GM23248 (cell line): ENCODE data around the gene ZC2HC1C. TPM values are rescaled to one million over a fixed set of nuclear protein-coding genes. Genes with fewer than 3 reads are reported as not detected.

Experiments used
- DNase-seq: peaks from one replicate; pipeline ENCODE4 v3.0.0-alpha.2; 2015
- H2AFZ ChIP-seq: fragments of 200-600 bp; sonication (generic); 2 replicates; pipeline ENCODE4 v1.6.1; 2016; ENCODE audit warnings: antibody characterized with exemption
- H3F3A ChIP-seq: fragments of 200-600 bp; sonication (generic); 2 replicates; pipeline ENCODE4 v1.6.1; 2016; ENCODE audit warnings: mild to moderate bottlenecking, antibody characterized with exemption, mixed run types; ENCODE audit not compliant: insufficient read depth
- H3K27ac ChIP-seq: fragments of 200-600 bp; sonication (generic); 2 replicates; pipeline ENCODE4 v1.5.1; 2016; ENCODE audit warnings: mild to moderate bottlenecking
- H3K27me3 ChIP-seq: fragments of 200-600 bp; sonication (generic); replicated peaks from 2 replicates; pipeline ENCODE4 v1.6.1; 2016; ENCODE audit warnings: mild to moderate bottlenecking; ENCODE audit not compliant: insufficient read depth
- H3K36me3 ChIP-seq: fragments of 200-600 bp; sonication (generic); 2 replicates; pipeline ENCODE4 v1.6.1; 2016; ENCODE audit warnings: low read depth, mild to moderate bottlenecking
- H3K4me1 ChIP-seq: fragments of 200-600 bp; sonication (generic); 2 replicates; pipeline ENCODE4 v1.6.1; 2016; ENCODE audit warnings: mild to moderate bottlenecking; ENCODE audit not compliant: insufficient read depth
- H3K4me2 ChIP-seq: fragments of 200-600 bp; sonication (generic); one replicate; pipeline ENCODE4 v1.6.1; 2016; ENCODE audit warnings: mild to moderate bottlenecking; ENCODE audit not compliant: unreplicated experiment
- H3K4me3 ChIP-seq: fragments of 200-600 bp; sonication (generic); 2 replicates; pipeline ENCODE4 v1.5.1; 2016; ENCODE audit warnings: mild to moderate bottlenecking
- H3K79me2 ChIP-seq: fragments of 200-600 bp; sonication (generic); 2 replicates; pipeline ENCODE4 v1.6.1; 2016; ENCODE audit warnings: mild to moderate bottlenecking; ENCODE audit not compliant: insufficient read depth
- H3K9ac ChIP-seq: fragments of 200-600 bp; sonication (generic); 2 replicates; pipeline ENCODE4 v1.6.1; 2016; ENCODE audit warnings: mild to moderate bottlenecking
- H3K9me2 ChIP-seq: fragments of 200-600 bp; sonication (generic); 2 replicates; pipeline ENCODE4 v1.6.1; 2016; ENCODE audit warnings: mixed run types, mild to moderate bottlenecking, moderate library complexity; ENCODE audit not compliant: insufficient read depth
- H3K9me3 ChIP-seq: fragments of 200-600 bp; sonication (generic); one replicate; pipeline ENCODE4 v1.6.1; 2017; ENCODE audit warnings: low read depth
- H4K20me1 ChIP-seq: fragments of 200-600 bp; sonication (generic); 2 replicates; pipeline ENCODE4 v1.6.0; 2016; ENCODE audit not compliant: insufficient read depth
- EZH2 ChIP-seq: fragments of 200-600 bp; sonication (generic); IDR thresholded peaks from 2 replicates; pipeline ENCODE4 v1.6.1; 2018; ENCODE audit warnings: antibody characterized with exemption, mild to moderate bottlenecking; ENCODE audit not compliant: insufficient read depth, poor library complexity, severe bottlenecking
- EZH2phosphoT487 ChIP-seq: fragments of 200-600 bp; sonication (generic); IDR thresholded peaks from 2 replicates; pipeline ENCODE4 v1.6.1; 2018; ENCODE audit warnings: antibody characterized with exemption, moderate library complexity, mild to moderate bottlenecking, low read depth; ENCODE audit not compliant: insufficient read depth
- WGBS, 2 experiments: methylation state at CpG; one replicate each; pipeline ENCODE4 v1.1.6; 2015 to 2017; ENCODE audit warnings: low lambda C conversion rate in 2 of 2, low coverage in 1 of 2; ENCODE audit errors: missing lambda C conversion rate in 2 of 2; 5-methylcytosine and 5-hydroxymethylcytosine counted together
- in situ Hi-C: fragments of 300-500 bp; cut with MboI; formaldehyde crosslinking; loops from 2 replicates; pipeline ENCODE4 v1.15.0; 2020
- polyA plus RNA-seq: library from polyadenylated mRNA; unstranded; fragments of >200 nt; fragmentation: Nextera tagmentation; extraction: Ambion mirVana; gene quantifications from 2 replicates; pipeline ENCODE4 v1.2.1, GENCODE V29; 2016
- total RNA-seq: library from RNA; depleted of rRNA; stranded (reverse); fragments of >200 nt; shearing (Covaris generic); gene quantifications from 2 replicates; pipeline ENCODE4 v1.2.3, GENCODE V29; 2014

ZC2HC1C gene
- total and polyA plus RNA-seq, 2 experiments from 2014 or later = 1.0 to 5.3 TPM

DNA sequence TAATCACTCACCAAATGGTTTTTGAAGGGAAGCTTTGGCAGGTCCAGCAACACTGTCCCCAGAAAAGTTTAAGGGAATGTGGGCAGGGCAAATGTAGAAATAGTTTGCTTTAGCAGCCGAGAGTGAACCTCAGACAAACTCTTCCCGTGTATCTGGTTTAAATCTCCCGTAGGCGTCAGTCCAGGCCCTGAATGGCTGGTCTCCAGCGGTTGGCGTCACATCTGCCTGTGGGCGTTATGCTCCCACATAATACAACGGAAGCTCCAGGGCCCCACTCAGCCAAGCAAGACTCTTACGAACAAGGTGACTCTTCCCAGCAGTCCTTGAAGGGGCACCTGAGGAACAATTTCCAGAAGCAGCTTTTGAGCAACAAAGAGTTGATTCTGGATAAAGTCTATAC lies 942 bp downstream of the ZC2HC1C start:
- DNase-seq = peak; percentile 74

GRCh38 chr14:75077794-75078193 lies 8.4 kb downstream of the ZC2HC1C start:
- in situ Hi-C loops = loop anchor here (10.0 kb wide), 1 partner anchor 143 kb away; no protein-coding TSS in a partner anchor
- H3K4me1 ChIP-seq = no peaks in the 10 kb centered on the region
- no peak overlapping the region for H3K27ac ChIP-seq
- DNase-seq = no peak
- H3K36me3 ChIP-seq = 0 out of 2 replicates have a peak, but pooled peaks cover 2% of the 10 kb centered on the region
- no peak overlapping the region for H3K9ac ChIP-seq
- H3K4me3 ChIP-seq = no peak overlapping the region
- no peak overlapping the region for H3K4me2 ChIP-seq
- H4K20me1 ChIP-seq = no peaks in the 10 kb centered on the region
- no peaks in the 10 kb centered on the region for H3K9me3 ChIP-seq
- H3F3A ChIP-seq = no peaks in the 10 kb centered on the region; the same call in 1 of the 2 replicates
- no peaks in the 10 kb centered on the region for H3K27me3 ChIP-seq
- H2AFZ ChIP-seq = no peak overlapping the region
- no peaks in the 10 kb centered on the region for H3K79me2 ChIP-seq
- no peak for TF ChIP-seq EZH2
- TF ChIP-seq EZH2phosphoT487 = no peak
- H3K9me2 ChIP-seq = no peaks in the 10 kb centered on the region

More for the DNA sequence above, 942 bp downstream of the ZC2HC1C start:
- H3K4me2 ChIP-seq = peak overlapping the region; percentile 86
- no peaks in the 10 kb centered on the region for H3K9me2 ChIP-seq
- peak overlapping the region; percentile 74 for H3K27ac ChIP-seq
- TF ChIP-seq EZH2phosphoT487 (no peak), EZH2 (no peak)
- H3K27me3 ChIP-seq = no peaks in the 10 kb centered on the region
- no peaks in the 10 kb centered on the region for H3K9me3 ChIP-seq
- WGBS, 2 experiments = 13 to 15% methylated on average over 9 of the region's 9 CpGs
- H3K36me3 ChIP-seq = no peaks in the 10 kb centered on the region
- H3K79me2 ChIP-seq = no peaks in the 10 kb centered on the region; the same call in 1 of the 2 replicates
- no peaks in the 10 kb centered on the region for H4K20me1 ChIP-seq
- in situ Hi-C loops = loop anchor here (10.0 kb wide), 1 partner anchor 136 kb away; no protein-coding TSS in a partner anchor
- peaks cover 23% of the 10 kb centered on the region; the same call in 1 of the 2 replicates for H3F3A ChIP-seq
- H3K4me3 ChIP-seq = no peak overlapping the region
- H3K9ac ChIP-seq = peak overlapping the region; percentile 80; the same call in 1 of the 2 replicates
- H2AFZ ChIP-seq = peak overlapping the region; percentile 75
- H3K4me1 ChIP-seq = peaks cover 18% of the 10 kb centered on the region

DNA sequence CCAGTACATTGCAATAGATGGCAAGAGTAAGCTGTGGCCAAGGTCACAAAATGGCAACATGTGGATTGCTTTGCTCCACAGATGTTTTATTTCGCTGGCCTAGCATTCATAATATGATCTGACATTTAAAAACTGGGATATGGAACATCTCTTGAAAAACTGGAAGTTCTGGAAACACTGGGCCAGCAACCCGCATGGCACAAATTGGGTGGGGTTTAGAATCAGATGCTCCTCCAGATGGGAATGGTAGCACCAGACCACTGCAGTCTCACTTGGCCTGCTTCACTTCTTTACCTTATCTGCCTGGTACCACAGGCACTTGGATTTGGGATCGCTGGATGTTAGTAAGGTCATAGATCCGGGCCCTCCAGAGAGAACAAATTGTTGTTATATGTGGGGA lies 10.1 kb downstream of the ZC2HC1C start:
- DNase-seq = no peak

GRCh38 chr14:75081660-75082229 lies 12.3 kb downstream of the ZC2HC1C start:
- H3F3A ChIP-seq = no peaks in the 10 kb centered on the region; the same call in 1 of the 2 replicates
- H3K9me3 ChIP-seq = no peaks in the 10 kb centered on the region
- H3K9me2 ChIP-seq = no peaks in the 10 kb centered on the region
- peaks cover 33% of the 10 kb centered on the region for H3K36me3 ChIP-seq
- no peak for DNase-seq
- H3K9ac ChIP-seq = no peak overlapping the region
- no peak overlapping the region for H3K4me3 ChIP-seq
- 43 to 52% methylated on average over 2 of the region's 2 CpGs for WGBS, 2 experiments
- H3K4me2 ChIP-seq = no peak overlapping the region
- H3K27ac ChIP-seq = no peak overlapping the region
- no peaks in the 10 kb centered on the region for H3K4me1 ChIP-seq
- no peaks in the 10 kb centered on the region for H3K27me3 ChIP-seq
- H3K79me2 ChIP-seq = no peaks in the 10 kb centered on the region
- in situ Hi-C loops = no loop called here
- no peaks in the 10 kb centered on the region for H4K20me1 ChIP-seq
- no peak for TF ChIP-seq EZH2
- TF ChIP-seq EZH2phosphoT487 = no peak
- H2AFZ ChIP-seq = no peak overlapping the region

More for the DNA sequence above, 10.1 kb downstream of the ZC2HC1C start:
- WGBS, 2 experiments = 87 to 90% methylated on average over 4 of the region's 4 CpGs
- TF ChIP-seq EZH2phosphoT487 (no peak), EZH2 (no peak)
- H4K20me1 ChIP-seq = no peaks in the 10 kb centered on the region
- H3K9me2 ChIP-seq = no peaks in the 10 kb centered on the region
- H3K4me2 ChIP-seq = no peak overlapping the region
- H2AFZ ChIP-seq = no peak overlapping the region
- H3K79me2 ChIP-seq = no peaks in the 10 kb centered on the region
- in situ Hi-C loops = loop anchor here (10.0 kb wide), 1 partner anchor 145 kb away; no protein-coding TSS in a partner anchor
- no peak overlapping the region for H3K4me3 ChIP-seq
- H3K9ac ChIP-seq = no peak overlapping the region
- no peak overlapping the region for H3K27ac ChIP-seq
- H3F3A ChIP-seq = no peaks in the 10 kb centered on the region; the same call in 1 of the 2 replicates
- H3K27me3 ChIP-seq = no peaks in the 10 kb centered on the region
- H3K9me3 ChIP-seq = no peaks in the 10 kb centered on the region
- no peaks in the 10 kb centered on the region for H3K4me1 ChIP-seq
- H3K36me3 ChIP-seq = peaks cover 17% of the 10 kb centered on the region; the same call in 1 of the 2 replicates
